Mesendoderm (in vitro differentiated cells): ENCODE results near the gene ATF7.
"Not testable (repeated sequence)": the region's sequence is repeated elsewhere in the genome, so short reads cannot be mapped to it uniquely, and the experiment has no call there.

Experiments used
- DNase-seq: peaks from one replicate; pipeline ENCODE4 v3.0.0; 2013
- H2AK5ac ChIP-seq: 2 replicates; pipeline ENCODE4 v1.6.1; 2013; ENCODE audit warnings: low read length, inconsistent platforms
- H2BK120ac ChIP-seq: 2 replicates; pipeline ENCODE4 v1.6.1; 2013; ENCODE audit warnings: low read depth, mild to moderate bottlenecking, low read length, moderate library complexity, mixed read lengths
- H2BK15ac ChIP-seq: replicated peaks from 2 replicates; pipeline ENCODE4 v1.6.1; 2013; ENCODE audit warnings: low read depth, mild to moderate bottlenecking, moderate library complexity
- H2BK5ac ChIP-seq: 2 replicates; pipeline ENCODE4 v1.6.1; 2013; ENCODE audit warnings: low read length, inconsistent platforms
- H3K18ac ChIP-seq: 2 replicates; pipeline ENCODE4 v1.6.1; 2013; ENCODE audit warnings: mild to moderate bottlenecking, low read length, mixed read lengths
- H3K23ac ChIP-seq: one replicate; pipeline ENCODE4 v1.6.1; 2013; ENCODE audit warnings: low read length
- H3K27ac ChIP-seq: 2 replicates; pipeline ENCODE4 v1.5.1; 2013; ENCODE audit warnings: low read depth, mild to moderate bottlenecking, inconsistent platforms, low read length, moderate library complexity
- H3K27me3 ChIP-seq: 2 replicates; pipeline ENCODE4 v1.6.1; 2013; ENCODE audit warnings: low read length, control low read depth, mild to moderate bottlenecking, inconsistent platforms; ENCODE audit not compliant: insufficient read depth, poor library complexity
- H3K36me3 ChIP-seq: 2 replicates; pipeline ENCODE4 v1.6.1; 2013; ENCODE audit warnings: low read length, inconsistent platforms; ENCODE audit not compliant: control insufficient read depth, insufficient read depth
- H3K4ac ChIP-seq: one replicate; pipeline ENCODE4 v1.6.1; 2013; ENCODE audit warnings: low read depth, mild to moderate bottlenecking, low read length, moderate library complexity
- H3K4me1 ChIP-seq: 2 replicates; pipeline ENCODE4 v1.6.1; 2013; ENCODE audit warnings: low read depth, low read length, inconsistent platforms; ENCODE audit not compliant: control insufficient read depth
- H3K4me2 ChIP-seq: 2 replicates; pipeline ENCODE4 v1.6.1; 2013; ENCODE audit warnings: low read length
- H3K4me3 ChIP-seq: 2 replicates; pipeline ENCODE4 v1.5.1; 2013; ENCODE audit warnings: mild to moderate bottlenecking, low read length
- H3K56ac ChIP-seq: one replicate; pipeline ENCODE4 v1.6.1; 2013; ENCODE audit warnings: low read length
- H3K79me1 ChIP-seq: 2 replicates; pipeline ENCODE4 v1.6.1; 2013; ENCODE audit warnings: low read length, inconsistent platforms
- H3K79me2 ChIP-seq: 2 replicates; pipeline ENCODE4 v1.6.1; 2013; ENCODE audit warnings: mild to moderate bottlenecking, low read length; ENCODE audit not compliant: control insufficient read depth, insufficient read depth
- H3K9ac ChIP-seq: 2 replicates; pipeline ENCODE4 v1.6.1; 2013; ENCODE audit warnings: low read length, inconsistent platforms
- H4K5ac ChIP-seq: one replicate; pipeline ENCODE4 v1.6.1; 2013; ENCODE audit warnings: low read length
- H4K8ac ChIP-seq: one replicate; pipeline ENCODE4 v1.6.1; 2013; ENCODE audit warnings: low read depth, mild to moderate bottlenecking, control low read depth, low read length, moderate library complexity
- WGBS: extraction: QIAGEN DNeasy Blood & Tissue Kit; methylation state at CpG from one replicate; pipeline ENCODE4 v1.1.7; 2013; ENCODE audit warnings: low lambda C conversion rate, missing lambda C conversion rate; ENCODE audit not compliant: insufficient coverage; ENCODE audit errors: extremely low coverage; 5-methylcytosine and 5-hydroxymethylcytosine counted together

Gene ATF7

DNA sequence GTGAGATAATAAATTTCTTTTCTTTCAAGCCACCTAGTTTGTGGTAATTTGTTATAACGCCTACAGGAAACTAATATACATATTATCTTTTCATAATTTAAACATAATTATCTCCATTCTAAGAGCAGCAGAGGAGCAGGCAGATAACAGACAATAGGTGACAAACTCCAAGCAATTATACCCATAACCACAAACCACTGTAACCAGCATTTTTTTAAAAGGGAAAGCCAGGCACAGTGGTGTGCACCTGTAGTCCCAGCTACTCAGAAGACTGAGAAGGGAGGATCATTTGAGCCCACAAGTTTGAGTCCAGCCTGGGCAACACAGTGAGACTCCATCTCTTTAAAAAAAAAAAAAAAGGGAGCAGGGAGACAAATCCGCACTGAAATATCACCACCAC lies 54.9 kb downstream of the ATF7 start:
- no peak overlapping the region for H3K56ac ChIP-seq

DNA sequence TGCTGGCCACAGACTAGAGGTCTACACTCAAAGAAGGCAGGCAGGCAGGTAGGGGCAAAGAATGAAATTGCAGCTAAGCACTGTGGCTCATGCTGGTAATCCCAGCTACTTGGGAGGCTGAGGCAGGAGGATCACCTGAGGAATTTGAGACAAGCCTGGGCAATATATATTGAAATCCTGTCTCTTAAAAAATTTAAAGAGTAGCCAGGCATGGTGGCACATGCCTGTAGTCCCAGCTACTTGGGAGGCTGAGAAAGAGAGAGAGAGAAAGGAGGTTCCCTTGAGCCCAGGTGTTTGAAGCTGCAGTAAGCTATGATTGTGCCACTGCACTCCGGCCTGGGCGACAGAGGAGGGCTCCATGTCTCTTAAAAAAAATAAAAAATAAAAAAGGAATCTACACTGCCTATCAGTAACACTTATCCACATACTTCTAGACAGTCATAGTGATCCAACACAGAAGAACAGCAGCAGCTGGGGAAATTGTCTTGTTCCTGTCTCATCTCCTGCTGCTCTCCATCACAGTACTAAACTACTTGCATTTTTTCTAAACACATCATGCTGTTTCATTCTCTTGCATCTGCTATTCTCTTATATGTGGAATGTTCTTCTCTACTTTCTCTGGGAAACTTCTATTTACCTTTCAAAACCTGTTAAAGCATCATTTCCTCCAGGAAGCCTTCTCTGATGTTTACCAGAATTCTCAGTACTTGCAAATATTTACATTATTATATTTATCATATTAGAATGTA lies 57.2 kb downstream of the ATF7 start:
- DNase-seq = peak; percentile 27
- Histone ChIP-seq H2BK15ac (no peak overlapping the region), H3K36me3 (no peaks in the 10 kb centered on the region), H2AK5ac (no peak overlapping the region), H3K4me2 (no peak overlapping the region), H4K5ac (no peak overlapping the region), H3K4me1 (peaks cover 3% of the 10 kb centered on the region), H3K79me2 (no peaks in the 10 kb centered on the region), H3K56ac (no peak overlapping the region), H3K18ac (no peak overlapping the region), H3K4me3 (no peak overlapping the region), H3K79me1 (no peaks in the 10 kb centered on the region), H3K27me3 (no peaks in the 10 kb centered on the region), H3K9ac (no peak overlapping the region), H4K8ac (no peak overlapping the region), H2BK120ac (no peak overlapping the region), H3K4ac (no peak overlapping the region), H3K27ac (no peak overlapping the region), H2BK5ac (no peak overlapping the region), H3K23ac (no peak overlapping the region)
- no CpG with 5 or more reads among the region's 2 CpGs for WGBS

More for the DNA sequence above, 54.9 kb downstream of the ATF7 start:
- no peak overlapping the region for H3K23ac ChIP-seq
- H4K8ac ChIP-seq = no peak overlapping the region
- no peak overlapping the region for H3K4me3 ChIP-seq
- peaks cover 9% of the 10 kb centered on the region for H3K4me1 ChIP-seq
- H2BK15ac ChIP-seq = no peak overlapping the region
- H3K27ac ChIP-seq = peak overlapping the region; percentile 17
- peak; percentile 44 for DNase-seq
- H3K4ac ChIP-seq = no peak overlapping the region
- H2BK5ac ChIP-seq = no peak overlapping the region
- no peak overlapping the region for H3K4me2 ChIP-seq
- no peaks in the 10 kb centered on the region for H3K79me1 ChIP-seq
- H2BK120ac ChIP-seq = no peak overlapping the region
- no peak overlapping the region for H4K5ac ChIP-seq
- no peaks in the 10 kb centered on the region for H3K36me3 ChIP-seq
- no peaks in the 10 kb centered on the region for H3K27me3 ChIP-seq
- H3K18ac ChIP-seq = no peak overlapping the region
- no peak overlapping the region for H2AK5ac ChIP-seq
- 80% methylated on average over 1 of the region's 2 CpGs for WGBS
- H3K9ac ChIP-seq = no peak overlapping the region
- no peaks in the 10 kb centered on the region for H3K79me2 ChIP-seq

DNA sequence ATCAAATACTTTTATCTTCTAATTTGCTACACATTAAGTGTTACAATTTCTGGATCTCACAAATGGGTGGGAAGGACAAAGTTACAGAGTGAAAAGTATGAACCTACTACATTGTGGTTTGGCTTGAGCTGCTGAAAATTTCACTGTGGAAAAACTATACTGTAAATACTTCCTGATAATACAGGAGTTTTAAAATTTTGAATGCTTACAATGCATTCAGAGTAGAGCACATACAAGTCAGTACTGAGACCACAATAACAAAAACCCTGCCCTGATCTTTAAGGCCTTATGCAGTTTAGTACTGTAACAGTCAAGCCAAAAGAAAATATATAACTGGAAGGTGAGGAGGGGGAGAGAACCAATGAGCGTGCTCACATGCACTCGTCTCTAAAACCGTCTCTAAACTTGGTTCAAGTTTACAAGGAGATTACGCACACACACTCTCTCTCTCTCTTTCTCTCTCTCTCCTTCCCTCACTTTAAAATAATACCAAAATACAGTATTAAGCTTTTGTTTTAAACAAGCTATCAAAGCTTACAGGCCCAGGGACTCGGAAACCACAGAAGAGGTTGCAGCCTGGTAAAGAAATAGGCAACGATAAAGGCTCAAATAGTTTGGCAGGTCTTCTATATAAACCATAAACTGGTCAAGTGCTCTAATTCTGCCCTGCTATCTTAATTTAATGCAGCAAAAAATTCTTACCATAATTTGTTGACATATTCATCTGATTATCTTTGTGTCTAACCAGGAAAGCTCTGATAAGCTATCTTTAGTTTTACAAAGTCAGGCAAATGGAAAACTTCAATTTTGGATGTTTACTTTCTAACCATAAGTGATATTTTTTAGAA lies 58.0 kb downstream of the ATF7 start:
- H3K56ac ChIP-seq = no peak overlapping the region
- no peak for DNase-seq
- no peaks in the 10 kb centered on the region for H3K36me3 ChIP-seq
- 100% methylated on average over 1 of the region's 6 CpGs for WGBS
- H4K5ac ChIP-seq = no peak overlapping the region
- no peak overlapping the region for H4K8ac ChIP-seq
- no peak overlapping the region for H2BK15ac ChIP-seq
- no peak overlapping the region for H3K9ac ChIP-seq
- H2BK120ac ChIP-seq = no peak overlapping the region
- no peak overlapping the region for H3K4me3 ChIP-seq
- no peak overlapping the region for H3K18ac ChIP-seq
- H3K4me2 ChIP-seq = no peak overlapping the region
- no peak overlapping the region for H2AK5ac ChIP-seq
- peaks cover 3% of the 10 kb centered on the region for H3K4me1 ChIP-seq
- no peak overlapping the region for H2BK5ac ChIP-seq
- H3K27ac ChIP-seq = no peak overlapping the region
- no peak overlapping the region for H3K4ac ChIP-seq
- no peak overlapping the region for H3K23ac ChIP-seq
- H3K79me1 ChIP-seq = no peaks in the 10 kb centered on the region
- H3K27me3 ChIP-seq = no peaks in the 10 kb centered on the region
- no peaks in the 10 kb centered on the region for H3K79me2 ChIP-seq

DNA sequence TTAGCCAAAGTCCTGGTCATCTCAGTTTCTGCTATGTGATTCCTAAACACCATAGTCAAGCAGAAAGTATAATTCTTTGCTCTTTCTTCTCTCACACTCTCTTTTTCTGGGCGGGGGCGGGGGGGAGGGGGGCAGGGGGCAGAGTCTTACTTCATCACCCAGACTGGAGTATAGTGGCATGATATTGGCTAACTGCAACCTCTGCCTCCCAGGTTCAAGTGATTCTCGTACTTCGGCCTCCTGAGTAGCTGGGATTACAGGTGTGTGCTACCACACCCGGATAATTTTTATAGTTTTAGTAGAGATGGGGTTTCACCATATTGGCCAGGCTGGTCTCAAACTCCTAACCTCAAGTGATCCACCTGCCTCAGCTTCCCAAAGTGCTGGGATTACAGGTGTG lies 60.8 kb downstream of the ATF7 start:
- no CpG with 5 or more reads among the region's 5 CpGs for whole genome bisulfite sequencing
- H2BK15ac ChIP-seq, H3K23ac ChIP-seq, H2AK5ac ChIP-seq, H3K27ac ChIP-seq, H2BK5ac ChIP-seq, H3K4ac ChIP-seq, H2BK120ac ChIP-seq, H3K18ac ChIP-seq, H3K79me1 ChIP-seq, H3K9ac ChIP-seq, H3K4me1 ChIP-seq, DNase-seq, H3K4me3 ChIP-seq, H3K4me2 ChIP-seq, H3K27me3 ChIP-seq, H3K36me3 ChIP-seq, H4K8ac ChIP-seq, H4K5ac ChIP-seq, H3K56ac ChIP-seq, H3K79me2 ChIP-seq: not testable (repeated sequence)

DNA sequence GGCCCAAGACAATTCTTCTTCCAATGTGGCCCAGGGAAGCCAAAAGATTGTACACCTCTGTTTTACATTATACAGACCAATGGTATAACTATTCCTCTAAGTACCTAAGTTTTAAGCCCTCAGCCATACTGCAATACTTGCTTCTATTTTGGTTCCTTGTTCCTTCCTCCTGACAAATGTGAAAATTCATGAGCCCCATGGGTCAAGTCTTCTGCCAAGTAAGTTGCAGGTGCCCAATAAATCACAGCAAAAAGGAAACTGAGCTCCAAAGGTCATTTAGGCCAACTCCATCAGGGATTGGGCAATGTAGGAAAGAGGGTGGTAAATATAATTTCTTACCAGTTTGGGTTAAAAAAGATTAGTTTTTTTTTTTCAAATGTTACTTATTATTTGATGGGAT lies 61.2 kb downstream of the ATF7 start:
- Histone ChIP-seq H4K5ac (no peak overlapping the region), H3K36me3 (no peaks in the 10 kb centered on the region), H3K27ac (no peak overlapping the region), H3K56ac (no peak overlapping the region), H2BK5ac (no peak overlapping the region), H3K79me1 (no peaks in the 10 kb centered on the region), H4K8ac (no peak overlapping the region), H3K27me3 (no peaks in the 10 kb centered on the region), H3K23ac (no peak overlapping the region), H3K79me2 (no peaks in the 10 kb centered on the region), H3K4ac (no peak overlapping the region), H3K18ac (no peak overlapping the region), H2BK15ac (no peak overlapping the region), H2BK120ac (no peak overlapping the region), H3K4me2 (no peak overlapping the region), H3K9ac (no peak overlapping the region), H2AK5ac (no peak overlapping the region), H3K4me3 (no peak overlapping the region), H3K4me1 (no peaks in the 10 kb centered on the region)
- no peak for DNase-seq
